Fibroblast of skin of abdomen (primary cell): Measurements from ENCODE around the gene APOBEC3H.

Source experiments
- DNase-seq: peaks from one replicate; pipeline ENCODE4 v3.0.0-alpha.2; 2013

APOBEC3H gene

DNA sequence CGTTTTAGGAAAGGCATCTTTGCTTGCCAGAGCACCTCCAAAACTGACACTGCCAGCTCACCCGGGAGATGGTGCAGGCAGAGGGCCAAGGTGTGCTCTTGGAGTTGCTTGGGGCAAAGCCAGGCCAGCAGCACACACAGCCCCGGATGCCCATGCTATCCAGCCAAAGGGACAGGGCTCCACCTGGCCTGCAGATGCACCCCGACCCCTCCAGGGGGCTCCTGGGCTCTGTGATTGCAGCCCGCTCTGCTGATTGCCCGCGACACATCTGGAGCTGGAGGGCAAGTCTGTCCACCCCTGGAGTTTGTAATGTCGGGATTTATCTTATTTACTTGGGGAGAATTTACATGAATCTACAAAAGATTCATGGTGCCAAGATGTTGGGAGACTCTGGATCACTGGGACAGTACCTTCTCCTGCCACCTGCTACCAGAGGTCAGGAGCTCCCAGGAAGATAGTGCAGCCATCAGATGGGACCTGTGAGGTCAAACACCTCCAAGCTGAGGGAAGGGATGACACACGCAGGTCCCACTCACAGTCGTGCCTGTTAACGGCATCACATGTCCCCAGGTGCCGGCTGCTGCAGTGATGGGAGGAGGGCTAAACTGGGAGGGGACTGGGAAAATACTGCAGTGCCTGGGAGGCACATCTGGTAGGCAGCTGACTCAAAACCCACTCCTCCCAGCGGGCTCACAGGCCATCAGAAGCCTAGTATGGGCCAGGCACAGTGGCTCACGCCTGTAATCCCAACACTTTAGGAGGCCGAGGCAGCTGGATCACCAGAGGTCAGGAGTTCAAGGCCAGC, 38.2 kb downstream of the APOBEC3H start:
- peak; percentile 46 for DNase-seq

GRCh38 chr22:39136317-39136716, 39.3 kb downstream of the APOBEC3H start:
- no peak for DNase-seq

GRCh38 chr22:39138357-39138997, 41.4 kb downstream of the APOBEC3H start:
- no peak for DNase-seq

- no peak for DNase-seq
Measured at GRCh38 chr22:39139933-39140332, 42.9 kb downstream of the APOBEC3H start.

GRCh38 chr22:39142088-39142680, 45.1 kb downstream of the APOBEC3H start:
- no peak for DNase-seq

- DNase-seq = peak; percentile 28
Measured at GRCh38 chr22:39144101-39144767, 47.2 kb downstream of the APOBEC3H start.

GRCh38 chr22:39146256-39147101, 49.4 kb downstream of the APOBEC3H start:
- no peak for DNase-seq

GRCh38 chr22:39147335-39148025, 50.4 kb downstream of the APOBEC3H start:
- no peak for DNase-seq

DNA sequence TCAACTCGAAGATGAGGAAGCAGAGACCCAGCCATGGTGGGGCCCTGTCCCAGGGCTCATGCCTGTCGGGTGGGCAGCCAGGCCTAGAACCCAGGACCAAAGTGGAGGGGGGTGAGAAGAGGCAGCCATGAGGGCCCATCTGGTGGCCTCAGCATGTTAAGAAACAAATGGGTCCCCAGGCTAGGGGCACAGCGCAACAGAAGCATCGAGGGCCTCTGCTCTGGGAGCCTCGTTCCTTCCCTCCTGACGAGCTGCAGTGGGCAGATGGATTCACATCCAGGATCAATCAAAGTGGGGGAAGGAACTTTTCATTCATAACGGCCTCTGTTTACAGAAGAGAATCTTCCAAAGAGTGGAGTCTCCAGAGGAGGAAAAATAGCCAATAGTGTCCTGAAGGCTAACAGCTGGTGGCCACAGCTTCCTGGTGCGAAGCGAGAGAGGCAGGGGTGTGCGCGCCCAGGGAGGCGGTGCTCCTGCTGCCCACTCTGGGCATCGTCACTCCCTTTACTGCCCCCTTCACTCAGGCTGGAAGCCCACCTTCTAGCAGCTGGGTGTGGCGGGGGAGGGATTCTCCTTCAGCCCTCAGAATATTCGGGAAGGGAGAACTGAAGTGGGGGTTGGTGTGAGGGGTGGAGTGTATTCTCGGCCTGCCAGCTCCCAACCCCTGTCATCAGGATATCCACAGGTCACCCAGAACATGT, 51.1 kb downstream of the APOBEC3H start:
- DNase-seq = no peak

- no peak for DNase-seq
Measured at GRCh38 chr22:39148727-39149535, 51.9 kb downstream of the APOBEC3H start.

DNA sequence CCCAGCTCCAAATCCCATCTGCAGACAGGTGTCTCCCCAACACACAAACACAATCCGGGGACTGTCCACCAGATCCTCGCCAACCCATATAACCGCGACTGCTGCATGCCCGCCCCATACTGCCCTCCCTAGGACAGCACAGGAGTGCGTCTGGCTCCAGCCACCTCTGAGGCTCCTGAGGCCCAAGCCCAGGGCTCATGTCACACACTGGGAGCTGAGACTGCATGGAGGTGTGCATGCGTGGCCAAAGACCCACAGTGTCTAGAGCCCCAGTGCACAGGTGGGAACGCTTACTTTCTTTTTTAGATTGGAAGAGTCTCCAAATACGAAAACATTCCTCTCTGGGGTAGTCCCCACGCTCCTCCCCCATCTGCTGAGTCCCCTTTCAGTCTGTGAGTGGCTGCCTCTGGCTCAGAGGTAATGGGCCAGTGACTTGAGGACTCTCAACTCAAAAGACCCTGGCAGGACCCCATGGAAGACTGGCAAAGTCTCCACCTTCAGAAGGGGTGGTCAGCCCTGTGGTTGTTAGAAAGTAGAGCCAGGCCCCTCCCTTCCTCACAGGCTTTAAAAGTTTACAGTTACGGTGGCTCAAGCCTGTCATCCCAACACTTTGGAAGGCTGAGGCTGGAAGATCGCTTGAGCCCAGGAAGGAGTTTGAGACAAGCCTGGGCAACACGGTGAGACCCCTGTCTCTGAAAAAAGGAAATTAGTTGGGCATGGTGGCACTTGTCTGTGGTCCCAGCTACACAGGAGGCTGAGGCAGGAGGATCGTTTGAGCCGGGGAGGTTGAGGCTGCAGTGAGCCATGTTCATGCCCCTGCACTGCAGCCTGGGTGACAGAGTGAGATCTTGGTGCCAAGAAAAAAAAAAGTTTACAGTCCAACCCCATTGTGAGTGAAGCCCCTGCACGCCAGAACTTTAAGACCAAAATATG, 53.1 kb downstream of the APOBEC3H start:
- DNase-seq = no peak

DNA sequence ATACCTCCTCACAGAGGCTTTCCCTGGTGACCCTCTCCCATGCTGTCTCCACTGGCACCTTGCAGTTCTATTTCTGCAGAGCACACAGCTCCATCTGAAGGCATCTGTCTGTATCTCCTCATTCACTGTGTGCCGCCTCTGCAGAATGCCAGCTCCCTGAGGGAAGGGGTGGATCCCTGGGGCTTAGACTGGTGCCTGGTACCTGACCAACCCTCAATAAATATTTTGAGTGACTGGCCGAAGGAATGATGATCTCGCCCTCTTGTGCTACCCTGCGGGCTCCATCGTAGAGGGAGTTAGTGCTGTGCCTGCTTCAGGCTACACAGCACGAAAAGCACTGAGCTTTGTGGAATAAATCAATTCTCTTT, 53.8 kb downstream of the APOBEC3H start:
- no peak for DNase-seq

GRCh38 chr22:39151329-39151975, 54.4 kb downstream of the APOBEC3H start:
- DNase-seq = no peak

GRCh38 chr22:39152024-39152510, 55.0 kb downstream of the APOBEC3H start:
- no peak for DNase-seq

- peak; percentile 80 for DNase-seq
Measured at GRCh38 chr22:39152511-39153219, 55.6 kb downstream of the APOBEC3H start, which contains the start of gene CBX7. Gene CBX7, minus strand, starts transcription at chr22:39152680. Its CDS starts 236 bp downstream, at chr22:39152444.

GRCh38 chr22:39153220-39153717, 56.2 kb downstream of the APOBEC3H start:
- no peak for DNase-seq
